CMK (cell line): ENCODE data around the gene TMEM138.

Experiments used
- DNase-seq: peaks from one replicate; pipeline ENCODE4 v3.0.0-alpha.2; 2010; ENCODE audit warnings: low read depth

Gene TMEM138

DNA sequence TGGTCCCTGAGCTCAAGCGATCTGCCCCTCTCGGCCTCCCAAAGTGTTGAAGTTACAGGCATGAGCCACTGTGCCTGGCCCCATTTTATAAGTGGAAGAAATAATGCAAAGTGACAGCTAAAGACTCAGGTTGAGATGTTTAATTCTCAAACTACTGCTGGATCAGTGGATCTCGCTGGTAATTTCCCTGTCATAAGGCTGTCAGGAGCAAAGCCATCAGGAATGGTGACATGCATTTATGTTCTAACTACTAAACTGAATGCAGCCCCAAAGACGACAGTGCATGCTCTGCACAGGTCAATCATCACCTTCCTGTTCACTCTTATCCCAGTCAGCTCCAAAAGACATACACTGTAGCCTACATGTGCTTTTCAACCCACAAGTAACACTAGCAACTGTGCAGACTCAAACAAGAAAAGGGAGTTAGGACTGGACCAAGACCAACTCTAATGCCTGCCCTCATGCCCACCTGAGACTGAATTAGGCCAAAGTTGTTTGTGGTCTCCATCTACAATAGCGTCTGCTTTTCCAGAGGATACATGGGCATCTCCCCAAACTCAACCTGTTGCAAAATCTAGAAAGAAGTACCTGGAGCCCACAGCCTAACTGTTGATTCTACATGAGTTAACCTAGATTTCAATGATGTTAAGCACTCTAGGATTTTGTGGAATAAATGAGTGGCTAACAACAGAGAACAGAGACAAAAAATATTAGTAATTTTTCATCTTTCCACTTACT lies 45.0 kb downstream of the TMEM138 start:
- DNase-seq = no peak

- no peak for DNase-seq
Observed at GRCh38 chr11:61411589-61411988, 49.4 kb downstream of the TMEM138 start.

GRCh38 chr11:61413496-61413895 lies 51.3 kb downstream of the TMEM138 start:
- DNase-seq = no peak

DNA sequence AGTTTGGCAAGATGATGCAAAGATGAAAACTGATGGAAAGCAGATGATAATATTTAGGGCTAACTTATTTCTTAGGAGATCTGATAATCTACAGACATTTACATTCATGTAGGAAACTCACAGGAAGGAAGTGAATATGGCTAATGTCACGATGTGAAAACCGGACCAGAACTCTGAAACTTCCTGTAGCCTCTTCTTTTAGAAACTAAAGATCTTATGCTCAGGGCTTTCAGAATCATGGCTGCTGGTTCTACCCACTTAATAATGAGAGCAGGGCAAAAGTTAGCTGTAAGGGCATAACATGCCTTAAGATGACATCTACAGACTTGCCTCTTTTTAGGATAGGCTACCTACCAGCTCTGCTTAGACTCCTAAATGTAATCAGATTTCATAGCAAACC lies 52.4 kb downstream of the TMEM138 start:
- DNase-seq = no peak

DNA sequence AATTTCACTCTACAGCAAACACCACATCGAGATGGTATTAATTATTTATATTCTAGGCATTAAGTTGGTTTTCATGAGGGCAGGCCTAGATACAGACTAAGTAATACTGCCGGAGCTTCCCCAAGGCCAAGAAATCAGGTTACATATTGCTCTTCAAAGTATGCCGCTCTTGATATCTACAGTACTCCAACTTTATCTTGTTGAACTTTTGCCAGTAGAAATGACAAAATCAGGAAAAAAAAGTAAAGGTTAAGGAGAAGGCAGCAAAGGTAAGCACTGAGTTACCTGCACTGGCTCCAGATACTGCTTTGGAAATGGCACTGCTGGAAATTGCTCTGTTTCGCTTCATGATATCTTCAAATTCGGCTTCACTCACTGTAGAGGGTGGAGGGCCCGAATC lies 53.2 kb downstream of the TMEM138 start:
- no peak for DNase-seq

GRCh38 chr11:61416941-61417340 lies 54.8 kb downstream of the TMEM138 start:
- DNase-seq = no peak

- no peak for DNase-seq
Observed at GRCh38 chr11:61417670-61418069, 55.5 kb downstream of the TMEM138 start.

GRCh38 chr11:61418136-61418535 lies 56.0 kb downstream of the TMEM138 start:
- DNase-seq = no peak
